HEK293 (cell line): ENCODE data around the gene ZNF845.
A peak's percentile ranks its signal among the peaks of the same experiment; 100 is the strongest.
"Not testable (repeated sequence)": the region's sequence is repeated elsewhere in the genome, so short reads cannot be mapped to it uniquely, and the experiment has no call there.

Source experiments
- CTCF ChIA-PET: fragments of 350-600 bp; formaldehyde crosslinking; extraction: SDS; loops from one replicate; lab custom pipeline; 2021; ENCODE audit warnings: antibody characterized with exemption; lab: Yijun Ruan, JAX
- POLR2A ChIA-PET: fragments of 300-600 bp; formaldehyde crosslinking; extraction: SDS; loops from one replicate; lab custom pipeline; 2020; ENCODE audit warnings: antibody characterized with exemption, inconsistent platforms; lab: Yijun Ruan, JAX
- H3K27ac ChIP-seq: fragments of 200-500 bp; sonication (Bioruptor generic); 2 replicates; pipeline ENCODE4 v1.5.1; 2014; ENCODE audit warnings: low read depth, low read length, control low read depth, inconsistent platforms; ENCODE audit errors: extremely low read depth
- H3K36me3 ChIP-seq, 2 experiments: fragments of 200-500 bp in 1 of 2; sonication (Bioruptor generic) in 1 of 2; 1 replicate in 1 of 2; 2 replicates in 1 of 2; pipeline ENCODE4 v1.5.1; 2014 to 2017; ENCODE audit warnings: inconsistent platforms in 2 of 2, low read length in 2 of 2; ENCODE audit not compliant: control insufficient read depth in 2 of 2, insufficient read depth in 1 of 2
- H3K4me1 ChIP-seq: fragments of 200-500 bp; sonication (Bioruptor generic); 2 replicates; pipeline ENCODE4 v1.5.1; 2014; ENCODE audit warnings: mild to moderate bottlenecking, low read length, inconsistent platforms; ENCODE audit not compliant: control insufficient read depth, insufficient read depth
- H3K4me3 ChIP-seq: 2 replicates; pipeline ENCODE4 v1.5.1; 2011; ENCODE audit warnings: low read depth, mild to moderate bottlenecking, control low read depth, low read length, moderate library complexity
- H3K9me3 ChIP-seq: fragments of 200-500 bp; sonication (Bioruptor generic); 2 replicates; pipeline ENCODE4 v1.5.1; 2014; ENCODE audit warnings: low read depth, low read length, inconsistent platforms; ENCODE audit not compliant: control insufficient read depth, insufficient read depth
- KLF1 ChIP-seq: fragments of 450-650 bp; formaldehyde crosslinking; IDR thresholded peaks from 2 replicates; pipeline ENCODE4 v1.5.1; 2016; ENCODE audit warnings: missing biosample characterization, missing genetic modification characterization
- KLF8 ChIP-seq: fragments of 450-650 bp; formaldehyde crosslinking; IDR thresholded peaks from 2 replicates; pipeline ENCODE4 v1.5.1; 2016; ENCODE audit warnings: missing biosample characterization, missing genetic modification characterization
- KLF9 ChIP-seq: fragments of 450-650 bp; formaldehyde crosslinking; IDR thresholded peaks from 2 replicates; pipeline ENCODE4 v1.5.1; 2016; ENCODE audit warnings: missing biosample characterization, missing genetic modification characterization, low read depth
- REPIN1 ChIP-seq: fragments of 450-650 bp; formaldehyde crosslinking; IDR thresholded peaks from 2 replicates; pipeline ENCODE4 v1.5.1; 2017; ENCODE audit warnings: missing biosample characterization, missing genetic modification characterization, low read depth
- SP2 ChIP-seq: fragments of 450-650 bp; formaldehyde crosslinking; IDR thresholded peaks from 2 replicates; pipeline ENCODE4 v1.5.1; 2016; ENCODE audit warnings: missing biosample characterization, missing genetic modification characterization
- SP3 ChIP-seq: fragments of 450-650 bp; formaldehyde crosslinking; IDR thresholded peaks from 2 replicates; pipeline ENCODE4 v1.5.1; 2016; ENCODE audit warnings: missing biosample characterization, missing genetic modification characterization
- ZNF16 ChIP-seq: fragments of 450-650 bp; formaldehyde crosslinking; IDR thresholded peaks from 2 replicates; pipeline ENCODE4 v1.5.1; 2016; ENCODE audit warnings: low read depth, missing biosample characterization, missing genetic modification characterization
- ZNF37A ChIP-seq: fragments of 450-650 bp; IDR thresholded peaks from 2 replicates; pipeline ENCODE4 v1.5.1; 2018; ENCODE audit warnings: missing biosample characterization, missing genetic modification characterization
- ZNF391 ChIP-seq: fragments of 450-650 bp; formaldehyde crosslinking; IDR thresholded peaks from 2 replicates; pipeline ENCODE4 v1.5.1; 2016; ENCODE audit warnings: low read depth, missing biosample characterization, missing genetic modification characterization, borderline replicate concordance
- ZNF596 ChIP-seq: fragments of 450-650 bp; IDR thresholded peaks from 2 replicates; pipeline ENCODE4 v1.5.0; 2018; ENCODE audit warnings: missing biosample characterization, mild to moderate bottlenecking, missing genetic modification characterization, moderate library complexity
- ZNF707 ChIP-seq: fragments of 450-650 bp; formaldehyde crosslinking; IDR thresholded peaks from 2 replicates; pipeline ENCODE4 v1.5.1; 2016; ENCODE audit warnings: missing biosample characterization, missing genetic modification characterization
- ZNF830 ChIP-seq: fragments of 450-650 bp; IDR thresholded peaks from 2 replicates; pipeline ENCODE4 v1.5.0; 2018; ENCODE audit warnings: missing biosample characterization, missing genetic modification characterization, low read depth, mild to moderate bottlenecking, moderate library complexity
- TF ChIP-seq, protein P1 (sequence below): fragments of 450-650 bp; formaldehyde crosslinking; IDR thresholded peaks from 2 replicates; pipeline ENCODE4 v1.5.1; 2016; ENCODE audit warnings: missing biosample characterization, missing genetic modification characterization
- TF ChIP-seq, protein P2 (sequence below): fragments of 450-650 bp; formaldehyde crosslinking; conservative IDR thresholded peaks from 2 replicates; pipeline ENCODE4 v1.5.1; 2016; ENCODE audit warnings: low read depth, missing biosample characterization, missing genetic modification characterization
- TF ChIP-seq, protein P3 (sequence below): fragments of 450-650 bp; formaldehyde crosslinking; conservative IDR thresholded peaks from 2 replicates; pipeline ENCODE4 v1.5.1; 2016; ENCODE audit warnings: low read depth, missing biosample characterization, missing genetic modification characterization

ZNF845 gene

DNA sequence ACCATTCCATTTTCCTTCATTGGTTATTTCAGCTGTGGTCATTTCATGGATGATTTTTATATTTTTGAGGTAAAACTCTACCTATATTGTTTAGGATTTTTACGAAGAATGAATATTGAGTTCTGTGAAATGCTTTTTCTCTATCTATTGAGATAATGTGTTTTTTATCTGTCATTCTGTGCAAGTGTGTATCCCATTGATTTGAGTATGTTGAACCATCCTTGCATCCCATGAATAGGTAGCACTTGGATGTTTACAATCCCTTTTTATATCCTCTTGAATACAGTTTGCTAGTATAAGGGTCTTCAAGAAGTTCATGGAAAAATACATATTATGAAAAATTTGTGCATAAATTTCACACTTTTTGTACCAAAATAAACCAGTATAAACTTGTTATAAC, 22.2 kb downstream of the ZNF845 start (continued):
- TF ChIP-seq ZNF16 (tag by site-specific recombination): no peak
- TF ChIP-seq, protein P1, sequence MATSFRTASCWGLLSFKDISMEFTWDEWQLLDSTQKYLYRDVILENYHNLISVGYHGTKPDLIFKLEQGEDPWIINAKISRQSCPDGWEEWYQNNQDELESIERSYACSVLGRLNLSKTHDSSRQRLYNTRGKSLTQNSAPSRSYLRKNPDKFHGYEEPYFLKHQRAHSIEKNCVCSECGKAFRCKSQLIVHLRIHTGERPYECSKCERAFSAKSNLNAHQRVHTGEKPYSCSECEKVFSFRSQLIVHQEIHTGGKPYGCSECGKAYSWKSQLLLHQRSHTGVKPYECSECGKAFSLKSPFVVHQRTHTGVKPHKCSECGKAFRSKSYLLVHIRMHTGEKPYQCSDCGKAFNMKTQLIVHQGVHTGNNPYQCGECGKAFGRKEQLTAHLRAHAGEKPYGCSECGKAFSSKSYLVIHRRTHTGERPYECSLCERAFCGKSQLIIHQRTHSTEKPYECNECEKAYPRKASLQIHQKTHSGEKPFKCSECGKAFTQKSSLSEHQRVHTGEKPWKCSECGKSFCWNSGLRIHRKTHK (tag by site-specific recombination): no peak

DNA sequence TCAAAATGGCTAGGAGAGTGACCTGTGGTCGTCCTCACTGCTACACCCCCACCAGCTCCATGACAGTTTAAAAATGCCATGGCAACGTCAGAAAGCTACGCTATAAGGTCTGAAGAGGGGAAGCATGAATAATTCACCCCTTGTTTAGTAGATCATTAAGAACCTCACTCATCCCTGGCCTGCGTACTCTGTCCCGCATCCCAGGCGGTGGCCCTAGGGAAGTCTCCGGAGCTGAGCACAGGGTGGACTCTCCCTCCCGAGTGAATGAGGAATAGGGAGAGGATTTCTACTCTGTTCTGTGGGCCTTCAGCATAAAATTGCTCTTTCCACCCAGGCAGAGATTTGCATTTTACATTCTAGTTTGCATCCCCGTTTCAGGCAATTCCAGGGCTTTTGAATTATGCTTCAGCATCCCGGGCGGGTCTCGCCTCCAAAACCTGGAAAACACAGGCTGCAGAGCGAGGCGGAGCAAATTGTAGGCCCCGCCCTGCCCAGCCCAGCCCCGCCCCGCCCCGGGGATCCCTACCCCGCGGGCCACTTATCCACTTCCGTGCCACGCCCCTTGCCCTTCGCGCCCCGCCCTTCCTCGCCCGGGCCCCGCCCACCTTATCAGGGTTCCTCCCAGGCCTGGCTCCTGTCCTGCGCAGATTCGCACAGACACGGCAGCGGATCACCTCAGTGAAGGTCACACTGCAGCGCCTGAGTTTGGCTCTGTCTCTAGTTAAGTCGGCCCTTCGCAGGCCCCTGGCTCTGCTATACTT, 24.5 kb downstream of the ZNF845 start:
- H3K4me1 ChIP-seq: no peaks in the 10 kb centered on the region
- H3K27ac ChIP-seq: no peak overlapping the region
- TF ChIP-seq ZNF707 (tag by site-specific recombination) (no peak), ZNF830 (tag by site-specific recombination) (no peak), KLF9 (tag by site-specific recombination) (peak; percentile 55), KLF1 (tag by site-specific recombination) (peak; percentile 90), ZNF596 (tag by site-specific recombination) (no peak), KLF8 (tag by site-specific recombination) (peak; percentile 90)
- H3K9me3 ChIP-seq: peaks cover 4% of the 10 kb centered on the region
- POLR2A ChIA-PET: interaction anchor here (0.7 kb wide), 1 partner anchor 611 kb away, joined by 4 read pairs; no protein-coding TSS in a partner anchor
- H3K4me3 ChIP-seq: no peak overlapping the region
- H3K36me3 ChIP-seq: no peaks in the 10 kb centered on the region
- CTCF ChIA-PET: interaction anchor here (0.6 kb wide), 4 partner anchors 67 to 1069 kb away, joined by 3 to 5 read pairs (median 3); no protein-coding TSS in a partner anchor

DNA sequence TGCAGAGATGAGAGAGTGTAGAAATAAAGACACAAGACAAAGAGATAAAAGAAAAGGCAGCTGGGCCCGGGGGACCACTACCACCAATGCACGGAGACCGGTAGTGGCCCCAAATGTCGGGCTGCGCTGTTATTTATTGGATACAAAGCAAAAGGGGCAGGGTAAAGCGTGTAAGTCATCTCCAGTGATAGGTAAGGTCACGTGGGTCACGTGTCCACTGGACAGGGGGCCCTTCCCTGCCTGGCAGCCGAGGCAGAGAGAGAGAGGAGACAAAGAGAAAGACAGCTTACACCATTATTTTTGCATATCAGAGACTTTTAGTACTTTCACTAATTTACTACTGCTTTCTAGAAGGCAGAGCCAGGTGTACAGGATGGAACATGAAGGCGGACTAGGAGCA, 26.5 kb downstream of the ZNF845 start:
- H3K36me3 ChIP-seq, H3K27ac ChIP-seq, H3K4me3 ChIP-seq, H3K9me3 ChIP-seq, H3K4me1 ChIP-seq, CTCF ChIA-PET: not testable (repeated sequence)
- POLR2A ChIA-PET: interaction anchor here (1.1 kb wide), 1 partner anchor 45 kb away, joined by 4 read pairs; no protein-coding TSS in a partner anchor

DNA sequence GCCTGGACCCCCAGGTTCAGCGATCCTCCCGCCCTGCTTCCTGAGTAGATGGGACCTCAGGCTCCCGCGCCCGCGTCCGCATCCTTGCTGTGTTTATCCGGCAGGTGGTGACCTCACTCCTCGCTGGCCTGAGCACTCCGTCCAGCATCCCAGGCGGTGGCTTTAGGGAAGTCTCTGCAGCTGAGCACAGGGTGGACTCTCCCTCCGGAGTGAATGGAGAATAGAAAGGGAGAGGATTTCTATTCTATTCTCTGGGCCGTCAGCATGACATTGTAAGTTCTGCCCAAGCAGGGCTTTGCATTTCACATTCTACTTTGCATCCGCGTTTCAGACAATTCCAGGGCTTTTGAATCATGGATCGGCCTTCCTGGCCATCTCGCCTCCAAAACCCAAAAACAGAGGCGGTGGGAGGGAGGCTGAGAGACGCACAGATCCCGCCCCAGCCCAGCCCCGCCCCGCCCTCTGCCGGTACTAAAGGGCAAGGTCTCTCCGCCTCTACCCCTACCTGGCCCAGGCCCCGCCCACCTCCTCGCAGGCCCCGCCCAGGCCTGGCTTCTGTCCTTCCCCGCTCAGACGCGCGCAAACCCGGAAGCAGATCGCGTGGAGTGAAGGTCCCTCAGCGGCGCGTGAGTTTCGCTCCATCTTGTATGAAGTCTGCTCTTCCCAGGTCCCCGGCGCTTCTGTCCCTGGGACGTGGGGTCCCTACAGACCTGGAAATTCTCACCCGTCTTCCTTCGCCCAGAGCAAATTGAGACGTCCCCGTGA, 31.8 kb downstream of the ZNF845 start, which contains the start of gene ZNF525:
Gene ZNF525 (plus strand): TSS at position 572 of the 765 bp plus-strand sequence. CDS start 6,577 bp downstream, outside the sequence.
- Histone ChIP-seq H3K27ac (no peak within 1 kb of the TSS), H3K4me1 (no peaks in the 10 kb centered on the region), H3K9me3 (no peaks in the 10 kb centered on the region), H3K36me3 (no peaks in the 10 kb centered on the region), H3K4me3 (peak within 1 kb of the TSS; percentile 87)
- CTCF ChIA-PET: interaction anchor here (1.0 kb wide), 1 partner anchor 36 kb away, joined by 3 read pairs; no protein-coding TSS in a partner anchor
- POLR2A ChIA-PET: interaction anchor here (1.2 kb wide), 1 partner anchor 30 kb away, joined by 3 read pairs; the partner anchor contains the start of gene ZNF765
- 0 out of 2 replicates have a peak, but pooled peaks have one; percentile 35 for TF ChIP-seq ZNF391 (tag by site-specific recombination)
- TF ChIP-seq REPIN1 (tag by site-specific recombination): no peak
- TF ChIP-seq, protein P2, sequence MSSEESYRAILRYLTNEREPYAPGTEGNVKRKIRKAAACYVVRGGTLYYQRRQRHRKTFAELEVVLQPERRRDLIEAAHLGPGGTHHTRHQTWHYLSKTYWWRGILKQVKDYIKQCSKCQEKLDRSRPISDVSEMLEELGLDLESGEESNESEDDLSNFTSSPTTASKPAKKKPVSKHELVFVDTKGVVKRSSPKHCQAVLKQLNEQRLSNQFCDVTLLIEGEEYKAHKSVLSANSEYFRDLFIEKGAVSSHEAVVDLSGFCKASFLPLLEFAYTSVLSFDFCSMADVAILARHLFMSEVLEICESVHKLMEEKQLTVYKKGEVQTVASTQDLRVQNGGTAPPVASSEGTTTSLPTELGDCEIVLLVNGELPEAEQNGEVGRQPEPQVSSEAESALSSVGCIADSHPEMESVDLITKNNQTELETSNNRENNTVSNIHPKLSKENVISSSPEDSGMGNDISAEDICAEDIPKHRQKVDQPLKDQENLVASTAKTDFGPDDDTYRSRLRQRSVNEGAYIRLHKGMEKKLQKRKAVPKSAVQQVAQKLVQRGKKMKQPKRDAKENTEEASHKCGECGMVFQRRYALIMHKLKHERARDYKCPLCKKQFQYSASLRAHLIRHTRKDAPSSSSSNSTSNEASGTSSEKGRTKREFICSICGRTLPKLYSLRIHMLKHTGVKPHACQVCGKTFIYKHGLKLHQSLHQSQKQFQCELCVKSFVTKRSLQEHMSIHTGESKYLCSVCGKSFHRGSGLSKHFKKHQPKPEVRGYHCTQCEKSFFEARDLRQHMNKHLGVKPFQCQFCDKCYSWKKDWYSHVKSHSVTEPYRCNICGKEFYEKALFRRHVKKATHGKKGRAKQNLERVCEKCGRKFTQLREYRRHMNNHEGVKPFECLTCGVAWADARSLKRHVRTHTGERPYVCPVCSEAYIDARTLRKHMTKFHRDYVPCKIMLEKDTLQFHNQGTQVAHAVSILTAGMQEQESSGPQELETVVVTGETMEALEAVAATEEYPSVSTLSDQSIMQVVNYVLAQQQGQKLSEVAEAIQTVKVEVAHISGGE (tag by site-specific recombination): peak; percentile 53
- peak; percentile 73 for TF ChIP-seq SP3 (tag by site-specific recombination)
- TF ChIP-seq, protein P3, sequence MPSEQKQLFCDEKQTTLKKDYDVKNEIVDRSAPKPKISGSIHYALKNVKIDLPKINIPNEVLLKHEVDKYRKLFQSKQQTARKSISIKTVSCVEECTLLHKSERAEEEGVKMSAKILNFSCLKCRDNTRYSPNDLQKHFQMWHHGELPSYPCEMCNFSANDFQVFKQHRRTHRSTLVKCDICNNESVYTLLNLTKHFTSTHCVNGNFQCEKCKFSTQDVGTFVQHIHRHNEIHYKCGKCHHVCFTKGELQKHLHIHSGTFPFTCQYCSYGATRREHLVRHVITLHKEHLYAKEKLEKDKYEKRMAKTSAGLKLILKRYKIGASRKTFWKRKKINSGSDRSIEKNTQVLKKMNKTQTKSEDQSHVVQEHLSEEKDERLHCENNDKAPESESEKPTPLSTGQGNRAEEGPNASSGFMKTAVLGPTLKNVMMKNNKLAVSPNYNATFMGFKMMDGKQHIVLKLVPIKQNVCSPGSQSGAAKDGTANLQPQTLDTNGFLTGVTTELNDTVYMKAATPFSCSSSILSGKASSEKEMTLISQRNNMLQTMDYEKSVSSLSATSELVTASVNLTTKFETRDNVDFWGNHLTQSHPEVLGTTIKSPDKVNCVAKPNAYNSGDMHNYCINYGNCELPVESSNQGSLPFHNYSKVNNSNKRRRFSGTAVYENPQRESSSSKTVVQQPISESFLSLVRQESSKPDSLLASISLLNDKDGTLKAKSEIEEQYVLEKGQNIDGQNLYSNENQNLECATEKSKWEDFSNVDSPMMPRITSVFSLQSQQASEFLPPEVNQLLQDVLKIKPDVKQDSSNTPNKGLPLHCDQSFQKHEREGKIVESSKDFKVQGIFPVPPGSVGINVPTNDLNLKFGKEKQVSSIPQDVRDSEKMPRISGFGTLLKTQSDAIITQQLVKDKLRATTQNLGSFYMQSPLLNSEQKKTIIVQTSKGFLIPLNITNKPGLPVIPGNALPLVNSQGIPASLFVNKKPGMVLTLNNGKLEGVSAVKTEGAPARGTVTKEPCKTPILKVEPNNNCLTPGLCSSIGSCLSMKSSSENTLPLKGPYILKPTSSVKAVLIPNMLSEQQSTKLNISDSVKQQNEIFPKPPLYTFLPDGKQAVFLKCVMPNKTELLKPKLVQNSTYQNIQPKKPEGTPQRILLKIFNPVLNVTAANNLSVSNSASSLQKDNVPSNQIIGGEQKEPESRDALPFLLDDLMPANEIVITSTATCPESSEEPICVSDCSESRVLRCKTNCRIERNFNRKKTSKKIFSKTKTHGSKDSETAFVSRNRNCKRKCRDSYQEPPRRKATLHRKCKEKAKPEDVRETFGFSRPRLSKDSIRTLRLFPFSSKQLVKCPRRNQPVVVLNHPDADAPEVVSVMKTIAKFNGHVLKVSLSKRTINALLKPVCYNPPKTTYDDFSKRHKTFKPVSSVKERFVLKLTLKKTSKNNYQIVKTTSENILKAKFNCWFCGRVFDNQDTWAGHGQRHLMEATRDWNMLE (tag by site-specific recombination): peak; percentile 68
- TF ChIP-seq SP2 (tag by site-specific recombination): peak; percentile 67
- no peak for TF ChIP-seq ZNF37A (tag by site-specific recombination)
